Esophagus (tissue), 2 donors: ENCODE data around the gene STK11IP. TPM values are rescaled to one million over a fixed set of nuclear protein-coding genes. Genes with fewer than 3 reads are reported as not detected.

Source experiments
- H3K27ac ChIP-seq, 2 donors: one replicate each; pipeline ENCODE4 v1.5.1; 2013; ENCODE audit warnings: low read depth in 2 of 2, mild to moderate bottlenecking in 2 of 2, inconsistent platforms in 1 of 2, low read length in 1 of 2, moderate library complexity in 1 of 2
- H3K27me3 ChIP-seq, 2 donors: one replicate each; pipeline ENCODE4 v1.6.1; 2013; ENCODE audit warnings: low read length in 2 of 2, control low read depth in 1 of 2, mild to moderate bottlenecking in 1 of 2; ENCODE audit not compliant: insufficient read depth in 2 of 2, control insufficient read depth in 1 of 2
- H3K36me3 ChIP-seq, 2 donors: one replicate each; pipeline ENCODE4 v1.6.1; 2013; ENCODE audit warnings: low read length in 1 of 2; ENCODE audit not compliant: control insufficient read depth in 2 of 2, insufficient read depth in 2 of 2
- H3K4me1 ChIP-seq, 2 donors: one replicate each; pipeline ENCODE4 v1.6.1; 2013; ENCODE audit warnings: low read length in 1 of 2; ENCODE audit not compliant: control insufficient read depth in 2 of 2, insufficient read depth in 2 of 2
- H3K4me3 ChIP-seq, 2 donors: one replicate each; pipeline ENCODE4 v1.5.1; 2013; ENCODE audit warnings: low read length in 2 of 2, mild to moderate bottlenecking in 2 of 2, low read depth in 1 of 2, moderate library complexity in 1 of 2
- H3K9me3 ChIP-seq, 2 donors: one replicate each; pipeline ENCODE4 v1.6.1; 2013; ENCODE audit warnings: mild to moderate bottlenecking in 2 of 2, low read depth in 1 of 2, low read length in 1 of 2, moderate library complexity in 1 of 2; ENCODE audit not compliant: control insufficient read depth in 2 of 2, insufficient read depth in 1 of 2
- WGBS, 2 donors: extraction: QIAGEN DNeasy Blood & Tissue Kit; methylation state at CpG; one replicate each; pipeline ENCODE4 v1.1.7; 2013; 5-methylcytosine and 5-hydroxymethylcytosine counted together
- polyA plus RNA-seq, 2 donors: library from polyadenylated mRNA; stranded (reverse); fragments of 200-250 nt; gene quantifications; one replicate each; pipeline ENCODE4 v1.2.3, GENCODE V29; 2013
- donor health status: healthy with polysubstance abuse.
- donor health status: Bipolar disorder and iron deficiency.

Gene STK11IP
- polyA plus RNA-seq, 2 donors = 17.0 to 25.5 TPM

- H3K9me3 ChIP-seq = no peaks in the 10 kb centered on the region
- no peak overlapping the region for H3K4me3 ChIP-seq
- WGBS, 2 donors = 31 to 38% methylated on average over 13 to 15 of the region's 15 CpGs
- peaks cover 0 to 3% of the 10 kb centered on the region in 2 donors for H3K4me1 ChIP-seq
- H3K36me3 ChIP-seq = no peaks in the 10 kb centered on the region
- no peak overlapping the region for H3K27ac ChIP-seq
- H3K27me3 ChIP-seq = no peaks in the 10 kb centered on the region
Measured at GRCh38 chr2:219576505-219577388, 20.9 kb upstream of the STK11IP start.

GRCh38 chr2:219578811-219579613, 18.6 kb upstream of the STK11IP start:
- H3K4me3 ChIP-seq = no peak overlapping the region
- no peaks in the 10 kb centered on the region for H3K4me1 ChIP-seq
- no peaks in the 10 kb centered on the region for H3K9me3 ChIP-seq
- 76 to 79% methylated on average over 8 of the region's 8 CpGs for WGBS, 2 donors
- H3K27ac ChIP-seq = no peak overlapping the region
- no peaks in the 10 kb centered on the region for H3K27me3 ChIP-seq
- no peaks in the 10 kb centered on the region for H3K36me3 ChIP-seq

DNA sequence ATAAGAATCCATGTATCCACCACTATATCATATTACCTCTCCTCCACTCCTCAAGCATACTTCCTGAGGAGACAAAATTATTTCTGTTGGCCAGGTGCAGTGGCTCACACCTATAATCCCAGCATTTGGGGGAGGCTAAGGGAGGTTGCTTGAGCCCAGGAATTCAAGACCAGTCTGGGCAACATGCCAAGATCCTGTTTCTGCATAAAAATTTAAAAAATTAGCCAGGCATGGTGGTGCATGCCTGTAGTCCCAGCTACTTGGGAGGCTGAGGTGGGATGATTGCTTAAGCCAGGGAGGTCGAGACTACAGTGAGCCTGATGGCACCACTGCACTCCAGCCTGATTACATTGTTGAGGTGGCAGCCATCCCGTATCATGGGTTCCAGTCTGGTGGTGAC, 16.3 kb upstream of the STK11IP start:
- Histone ChIP-seq H3K36me3 (no peaks in the 10 kb centered on the region), H3K4me1 (no peaks in the 10 kb centered on the region), H3K4me3 (no peak overlapping the region), H3K27ac (no peak overlapping the region), H3K27me3 (no peaks in the 10 kb centered on the region), H3K9me3 (no peaks in the 10 kb centered on the region)
- WGBS, 2 donors = 62 to 64% methylated on average over 2 of the region's 2 CpGs

DNA sequence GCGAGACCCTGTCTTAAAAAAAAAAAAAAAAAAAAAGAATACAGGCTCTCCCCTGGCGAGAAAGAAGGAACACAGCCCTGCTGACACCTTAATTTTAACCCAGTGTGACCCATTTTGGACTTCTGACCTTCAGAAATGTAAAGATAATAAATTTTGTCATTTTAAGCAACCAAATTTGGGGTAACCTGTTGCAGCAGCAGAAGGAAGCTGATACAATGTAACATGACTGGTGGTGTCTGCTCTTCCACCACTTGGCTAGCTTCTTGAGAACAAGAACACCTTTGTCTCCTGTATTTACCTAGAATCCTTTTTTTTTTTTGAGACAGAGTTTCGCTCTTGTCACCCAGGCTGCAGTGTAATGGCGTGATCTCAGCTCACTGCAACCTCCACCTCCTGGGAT, 6.6 kb upstream of the STK11IP start:
- H3K4me3 ChIP-seq = no peak overlapping the region
- H3K9me3 ChIP-seq = no peaks in the 10 kb centered on the region
- 66 to 75% methylated on average over 4 of the region's 4 CpGs for WGBS, 2 donors
- no peaks in the 10 kb centered on the region for H3K36me3 ChIP-seq
- no peaks in the 10 kb centered on the region for H3K4me1 ChIP-seq
- no peak overlapping the region for H3K27ac ChIP-seq
- H3K27me3 ChIP-seq = no peaks in the 10 kb centered on the region

- Histone ChIP-seq H3K4me3 (no peak overlapping the region), H3K36me3 (no peaks in the 10 kb centered on the region), H3K9me3 (no peaks in the 10 kb centered on the region), H3K27ac (no peak overlapping the region), H3K27me3 (no peaks in the 10 kb centered on the region), H3K4me1 (no peaks in the 10 kb centered on the region)
- WGBS, 2 donors = 65 to 75% methylated on average over 6 of the region's 6 CpGs
Measured at GRCh38 chr2:219592736-219593135, 4.9 kb upstream of the STK11IP start.

DNA sequence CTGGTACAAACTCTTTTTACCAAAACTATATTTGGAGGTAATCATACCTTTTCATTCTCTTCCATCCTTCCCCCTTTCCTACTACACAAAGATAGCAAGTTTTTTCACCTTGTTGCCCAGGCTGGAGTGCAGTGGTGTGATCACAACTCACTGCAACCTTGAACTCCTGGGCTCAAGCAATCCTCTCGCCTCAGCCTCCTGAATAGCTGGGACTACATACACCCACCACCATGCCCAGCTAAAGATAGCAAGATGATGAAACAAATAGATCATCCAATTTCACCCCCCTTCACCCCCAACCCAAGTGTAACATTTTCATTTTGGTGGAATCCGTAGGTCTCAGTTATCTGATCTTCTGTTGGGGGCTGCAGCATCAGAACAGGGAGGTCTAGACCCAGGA, 4.5 kb upstream of the STK11IP start:
- Histone ChIP-seq H3K4me1 (no peaks in the 10 kb centered on the region), H3K36me3 (no peaks in the 10 kb centered on the region), H3K27ac (no peak overlapping the region), H3K4me3 (no peak overlapping the region), H3K9me3 (no peaks in the 10 kb centered on the region), H3K27me3 (no peaks in the 10 kb centered on the region)
- WGBS, 2 donors = 84 to 88% methylated on average over 2 of the region's 2 CpGs

GRCh38 chr2:219595256-219595655, 2.4 kb upstream of the STK11IP start:
- H3K27ac ChIP-seq = no peak overlapping the region

DNA sequence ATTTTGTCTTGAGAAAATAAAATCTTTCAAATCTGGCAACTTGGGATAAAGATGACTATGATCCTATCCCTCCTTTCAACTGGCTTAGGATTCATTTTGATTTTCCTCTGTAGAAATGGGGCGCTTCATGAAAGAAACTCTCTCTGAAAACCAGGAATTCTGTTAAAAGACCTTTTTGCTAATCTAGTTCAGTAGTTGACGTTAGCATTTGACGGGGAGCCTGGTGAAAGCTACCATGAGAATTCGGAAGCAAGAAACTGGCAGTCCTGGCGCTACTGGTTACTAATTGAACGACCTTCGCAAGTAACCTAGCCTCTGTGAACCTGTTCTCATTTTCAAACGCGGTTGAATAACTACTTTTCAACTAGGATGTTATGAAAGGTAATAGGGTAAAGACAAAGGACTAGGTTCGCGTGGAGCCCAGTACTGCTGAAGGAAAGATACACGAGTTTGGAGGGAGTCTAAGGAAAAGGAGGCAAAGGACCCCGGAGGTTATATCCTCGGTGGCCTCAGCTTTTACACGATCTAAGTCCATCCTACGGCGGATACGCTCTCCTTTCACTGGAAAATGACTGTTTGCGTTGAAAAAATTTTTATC, 604 bp upstream of the STK11IP start:
- Histone ChIP-seq H3K4me1 (no peaks in the 10 kb centered on the region), H3K27me3 (no peaks in the 10 kb centered on the region), H3K4me3 (peak overlapping the region; percentile 68 to 78), H3K9me3 (no peaks in the 10 kb centered on the region), H3K36me3 (peaks cover 3 to 9% of the 10 kb centered on the region in 2 donors), H3K27ac (peak overlapping the region; percentile 95 to 96)
- 11 to 12% methylated on average over 19 of the region's 19 CpGs for WGBS, 2 donors

More at GRCh38 chr2:219595256-219595655, 2.4 kb upstream of the STK11IP start:
- H3K4me1 ChIP-seq = no peaks in the 10 kb centered on the region
- H3K27me3 ChIP-seq = no peaks in the 10 kb centered on the region
- H3K36me3 ChIP-seq = no peaks in the 10 kb centered on the region
- WGBS, 2 donors = 42 to 54% methylated on average over 3 of the region's 3 CpGs
- H3K9me3 ChIP-seq = no peaks in the 10 kb centered on the region
- no peak overlapping the region for H3K4me3 ChIP-seq

GRCh38 chr2:219598308-219599078, 836 bp downstream of the STK11IP start:
- H3K9me3 ChIP-seq = no peaks in the 10 kb centered on the region
- H3K4me1 ChIP-seq = no peaks in the 10 kb centered on the region
- peaks cover 10 to 15% of the 10 kb centered on the region in 2 donors for H3K36me3 ChIP-seq
- peak overlapping the region; percentile 95 to 96 for H3K27ac ChIP-seq
- H3K4me3 ChIP-seq = peak overlapping the region; percentile 68 to 78
- WGBS, 2 donors = 25 to 26% methylated on average over 9 of the region's 9 CpGs
- no peaks in the 10 kb centered on the region for H3K27me3 ChIP-seq
